ENCODE measurements around the gene IGFL2.

Gene IGFL2

GRCh38 chr19:46179076-46179759 lies 31.2 kb downstream of the IGFL2 start:
- Histone ChIP-seq H3K9ac (ENCODE audit: low read depth, low read length, poor library complexity, severe bottlenecking) (no peak overlapping the region), H3K9me3 (ENCODE audit: insufficient read depth, low read depth, low read length) (no peaks in the 10 kb centered on the region), H4K20me1 (ENCODE audit: insufficient read depth, low read length, poor library complexity, severe bottlenecking) (no peaks in the 10 kb centered on the region), H3K9me2 (replicated peaks; ENCODE audit: low read depth, low read length) (no peaks in the 10 kb centered on the region), H3K79me2 (ENCODE audit: insufficient read depth, low read length) (no peaks in the 10 kb centered on the region), H3F3A (ENCODE audit: low read depth) (no peaks in the 10 kb centered on the region), H2AFZ (ENCODE audit: low read length) (no peak overlapping the region), H3K4me3 (ENCODE audit: low read length, poor library complexity, severe bottlenecking) (no peak overlapping the region), H3K36me3 (ENCODE audit: insufficient read depth, low read length) (no peaks in the 10 kb centered on the region), H3K4me1 (ENCODE audit: insufficient read depth, low read length, poor library complexity, severe bottlenecking) (no peaks in the 10 kb centered on the region), H3K27me3 (ENCODE audit: insufficient read depth, low read length, poor library complexity, severe bottlenecking) (no peaks in the 10 kb centered on the region), H3K4me2 (ENCODE audit: low read depth, low read length, poor library complexity, severe bottlenecking) (no peak overlapping the region)
- TF ChIP-seq CTCF (conservative IDR thresholded peaks at IDR 0.05; ENCODE audit: low read length) (no peak), EZH2phosphoT487 (IDR thresholded peaks at IDR 0.05; ENCODE audit: borderline replicate concordance) (no peak)

- Histone ChIP-seq H3K4me1 (ENCODE audit: insufficient read depth, low read length, poor library complexity, severe bottlenecking) (no peaks in the 10 kb centered on the region), H3K9ac (ENCODE audit: low read depth, low read length, poor library complexity, severe bottlenecking) (no peak overlapping the region), H3K27me3 (ENCODE audit: insufficient read depth, low read length, poor library complexity, severe bottlenecking) (no peaks in the 10 kb centered on the region), H3K4me2 (ENCODE audit: low read depth, low read length, poor library complexity, severe bottlenecking) (no peak overlapping the region), H3K9me2 (replicated peaks; ENCODE audit: low read depth, low read length) (no peaks in the 10 kb centered on the region), H3K4me3 (ENCODE audit: low read length, poor library complexity, severe bottlenecking) (no peak overlapping the region), H3K79me2 (ENCODE audit: insufficient read depth, low read length) (no peaks in the 10 kb centered on the region), H3K9me3 (ENCODE audit: insufficient read depth, low read depth, low read length) (no peaks in the 10 kb centered on the region), H3K36me3 (ENCODE audit: insufficient read depth, low read length) (no peaks in the 10 kb centered on the region), H2AFZ (ENCODE audit: low read length) (no peak overlapping the region), H4K20me1 (ENCODE audit: insufficient read depth, low read length, poor library complexity, severe bottlenecking) (no peaks in the 10 kb centered on the region), H3F3A (ENCODE audit: low read depth) (no peaks in the 10 kb centered on the region)
- TF ChIP-seq CTCF (conservative IDR thresholded peaks at IDR 0.05; ENCODE audit: low read length) (no peak), EZH2phosphoT487 (IDR thresholded peaks at IDR 0.05; ENCODE audit: borderline replicate concordance) (no peak)
These were observed 32.8 kb downstream of the IGFL2 start for GRCh38 chr19:46180701-46181387.

GRCh38 chr19:46181388-46181779 lies 33.3 kb downstream of the IGFL2 start:
- Histone ChIP-seq H3K9ac (ENCODE audit: low read depth, low read length, poor library complexity, severe bottlenecking) (no peak overlapping the region), H2AFZ (ENCODE audit: low read length) (no peak overlapping the region), H3K79me2 (ENCODE audit: insufficient read depth, low read length) (no peaks in the 10 kb centered on the region), H3K36me3 (ENCODE audit: insufficient read depth, low read length) (no peaks in the 10 kb centered on the region), H4K20me1 (ENCODE audit: insufficient read depth, low read length, poor library complexity, severe bottlenecking) (no peaks in the 10 kb centered on the region), H3K4me1 (ENCODE audit: insufficient read depth, low read length, poor library complexity, severe bottlenecking) (no peaks in the 10 kb centered on the region), H3K9me2 (replicated peaks; ENCODE audit: low read depth, low read length) (no peaks in the 10 kb centered on the region), H3F3A (ENCODE audit: low read depth) (no peaks in the 10 kb centered on the region), H3K4me3 (ENCODE audit: low read length, poor library complexity, severe bottlenecking) (no peak overlapping the region), H3K9me3 (ENCODE audit: insufficient read depth, low read depth, low read length) (no peaks in the 10 kb centered on the region), H3K27me3 (ENCODE audit: insufficient read depth, low read length, poor library complexity, severe bottlenecking) (no peaks in the 10 kb centered on the region), H3K4me2 (ENCODE audit: low read depth, low read length, poor library complexity, severe bottlenecking) (no peak overlapping the region)
- TF ChIP-seq EZH2phosphoT487 (IDR thresholded peaks at IDR 0.05; ENCODE audit: borderline replicate concordance) (no peak), CTCF (conservative IDR thresholded peaks at IDR 0.05; ENCODE audit: low read length) (no peak)
